NCI-H1930 (cell line): Measurements from ENCODE around the gene ALDH1A2.
"Not testable (repeated sequence)": the region's sequence is repeated elsewhere in the genome, so short reads cannot be mapped to it uniquely, and the experiment has no call there.

Source experiments
- DNase-seq, 2 experiments: peaks; one replicate each; lab custom pipeline; 2025; lab: John Stamatoyannopoulos, UW

Gene ALDH1A2

DNA sequence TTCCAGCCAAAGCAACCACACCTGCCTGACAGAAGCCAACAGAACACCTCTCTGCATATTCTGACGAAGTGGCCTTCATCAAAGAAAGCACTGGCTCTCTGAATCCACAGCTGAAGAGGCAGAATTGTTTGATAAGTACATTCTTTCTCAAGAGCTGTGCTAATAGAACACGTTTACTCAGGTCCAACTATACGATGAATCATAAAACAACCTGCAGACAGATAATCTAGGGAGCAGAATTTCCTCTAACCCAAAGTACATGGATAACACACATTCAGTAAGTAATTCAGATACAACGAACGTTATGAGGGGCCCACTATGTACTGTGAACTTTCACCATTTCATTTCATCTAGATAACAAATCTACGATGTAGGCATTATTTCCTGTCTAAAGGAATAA lies 25.4 kb downstream of the ALDH1A2 start:
- no peak for DNase-seq

DNA sequence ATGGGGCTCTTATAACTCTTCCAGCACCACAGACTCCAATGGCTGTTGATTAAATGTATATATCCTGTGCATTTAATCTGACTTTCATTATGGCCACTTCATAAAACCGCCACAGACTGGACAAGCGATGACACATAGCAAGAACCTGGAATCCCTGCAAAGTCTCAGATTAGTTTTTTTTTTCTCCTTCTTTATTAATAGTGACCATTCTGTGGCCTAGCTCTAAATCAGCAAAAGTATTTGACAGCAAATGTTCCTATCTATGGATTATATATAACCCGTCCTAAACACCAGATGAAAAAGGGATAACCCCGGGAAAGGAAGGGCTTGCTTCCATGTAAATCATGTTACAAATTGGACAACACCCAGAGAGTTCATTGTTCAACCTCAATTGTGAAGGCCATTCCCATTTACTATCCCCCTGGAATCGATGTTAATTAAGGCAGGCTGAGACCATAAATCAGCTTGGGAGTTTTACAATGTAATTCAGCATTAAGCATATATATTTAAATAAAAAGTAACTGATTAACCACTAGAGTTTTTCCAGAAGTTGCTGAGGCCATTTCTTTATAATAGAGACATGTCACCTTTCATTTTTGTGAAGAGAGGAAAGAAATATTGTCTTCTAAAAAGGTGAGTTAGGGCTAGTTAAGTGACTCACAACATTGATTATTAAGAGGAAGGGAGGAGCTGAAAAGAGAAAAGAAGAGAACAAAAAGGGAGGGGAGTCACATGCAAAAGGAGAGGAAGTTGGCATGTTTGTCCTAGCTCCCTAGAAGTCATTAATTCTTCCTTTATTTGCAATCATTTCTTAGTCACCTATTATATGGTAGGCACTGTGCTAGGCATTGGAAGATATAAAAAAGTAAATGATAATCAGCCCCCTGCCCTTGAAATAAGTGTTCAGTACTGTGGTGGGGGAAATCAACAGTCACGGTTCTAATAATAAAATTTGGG lies 26.2 kb downstream of the ALDH1A2 start:
- no peak for DNase-seq

DNA sequence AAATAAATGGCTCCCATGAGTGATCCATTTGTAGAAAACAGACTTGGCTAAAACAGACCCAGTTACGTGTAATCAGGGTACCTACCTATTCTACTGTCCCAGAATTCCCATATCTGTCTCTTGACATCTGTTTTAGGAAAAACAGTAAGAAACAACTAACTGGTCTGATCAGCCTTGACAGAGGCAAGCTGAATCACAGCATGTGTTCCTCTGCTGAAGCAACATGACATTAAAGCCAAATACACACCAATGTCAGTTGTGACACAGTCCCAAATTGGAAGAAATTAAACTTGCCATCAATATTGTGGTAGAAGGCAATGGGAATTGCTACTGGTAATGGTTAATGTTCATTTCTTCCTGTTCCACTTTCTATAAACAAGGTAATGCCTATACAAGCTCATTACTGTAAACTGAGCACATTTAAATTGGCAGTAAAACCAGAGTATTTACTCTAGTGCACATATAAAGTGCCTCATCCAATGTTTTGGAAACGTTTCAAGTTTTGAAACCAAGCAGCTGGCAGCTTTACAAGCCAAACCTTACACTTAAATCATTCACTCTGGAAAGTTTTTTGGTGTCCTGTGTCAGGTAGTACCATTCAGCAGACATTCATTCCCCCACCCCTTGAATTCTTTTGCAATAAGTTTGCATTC lies 27.0 kb downstream of the ALDH1A2 start:
- DNase-seq, result no peak

DNA sequence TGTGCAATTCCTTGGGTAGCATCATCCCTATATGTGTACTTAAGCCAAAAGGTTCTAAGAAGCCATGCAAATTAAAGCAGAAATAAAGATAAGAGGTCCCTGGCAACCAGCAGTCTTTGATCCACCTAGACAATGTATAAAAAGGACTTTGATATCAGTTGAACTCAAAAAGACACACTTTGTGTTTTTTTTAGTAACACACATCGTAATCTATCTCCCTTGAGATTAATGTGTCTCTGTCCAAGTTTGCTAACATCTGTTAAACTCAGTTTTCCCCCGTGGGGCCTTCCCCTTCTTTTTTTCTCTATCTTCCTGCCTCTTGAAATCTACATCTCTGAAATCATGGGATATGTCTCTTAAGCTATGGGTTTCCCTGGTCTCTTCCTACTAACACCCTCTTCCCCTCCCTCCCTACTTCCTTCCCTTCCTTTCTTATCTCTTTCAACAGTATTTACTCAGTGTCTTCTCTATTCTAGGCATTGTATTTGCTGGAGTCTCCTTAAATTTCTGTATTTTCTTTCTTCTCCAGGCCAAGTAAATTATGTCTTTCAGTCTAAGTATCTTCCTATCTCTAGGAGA lies 27.7 kb downstream of the ALDH1A2 start:
- DNase-seq, result no peak

DNA sequence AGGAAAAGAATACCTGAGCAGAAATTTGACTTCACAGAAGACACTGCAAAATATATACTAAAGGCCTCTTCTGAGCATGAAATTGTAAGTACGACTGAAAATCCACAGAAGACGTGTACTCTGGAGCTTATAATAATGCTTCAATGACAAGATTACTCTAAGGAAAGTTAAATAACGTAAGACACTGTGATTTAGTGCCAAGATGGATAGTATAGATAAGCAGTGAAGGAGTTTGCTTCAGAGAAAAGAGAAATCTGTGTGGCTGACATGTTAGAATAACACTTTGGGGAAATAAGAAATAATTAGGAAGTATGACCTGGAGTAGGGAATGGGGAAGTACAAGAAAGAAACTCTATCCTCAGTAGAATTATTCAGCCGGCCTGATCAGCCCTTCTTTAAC lies 28.9 kb downstream of the ALDH1A2 start:
- no peak for DNase-seq

DNA sequence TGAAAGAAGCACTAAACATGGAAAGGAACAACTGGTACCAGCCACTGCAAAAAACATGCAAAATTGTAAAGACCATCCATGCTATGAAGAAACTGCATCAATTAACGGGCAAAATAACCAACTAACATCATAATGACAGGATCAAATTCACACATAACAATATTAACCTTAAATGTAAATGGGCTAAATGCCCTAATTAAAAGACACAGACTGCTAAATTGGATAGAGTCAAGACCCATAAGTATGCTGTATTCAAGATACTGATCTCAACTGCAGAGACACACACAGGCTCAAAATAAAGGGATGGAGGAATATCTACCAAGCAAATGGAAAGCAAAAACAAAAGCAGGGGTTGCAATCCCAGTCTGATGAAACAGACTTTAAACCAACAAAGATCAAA lies 37.1 kb downstream of the ALDH1A2 start:
- not testable (repeated sequence) for DNase-seq

DNA sequence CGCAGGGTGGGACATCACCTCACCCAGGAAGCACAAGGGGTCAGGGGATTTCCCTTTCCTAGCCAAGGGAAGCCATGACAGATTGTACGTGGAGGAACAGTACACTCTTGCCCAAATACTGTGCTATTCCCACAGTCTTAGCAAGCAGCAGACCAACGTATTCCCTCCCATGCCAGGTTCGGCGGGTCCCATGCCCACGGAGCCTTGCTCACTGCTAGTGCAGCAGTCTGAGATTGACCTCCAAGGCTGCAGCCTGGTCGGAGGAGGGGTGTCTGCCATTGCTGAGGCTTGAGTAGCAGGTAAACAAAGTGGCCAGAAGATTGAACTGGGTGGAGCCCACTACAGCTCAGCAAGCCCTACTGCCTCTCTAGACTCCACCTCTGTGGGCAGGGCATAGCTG lies 39.0 kb downstream of the ALDH1A2 start:
- no peak for DNase-seq

DNA sequence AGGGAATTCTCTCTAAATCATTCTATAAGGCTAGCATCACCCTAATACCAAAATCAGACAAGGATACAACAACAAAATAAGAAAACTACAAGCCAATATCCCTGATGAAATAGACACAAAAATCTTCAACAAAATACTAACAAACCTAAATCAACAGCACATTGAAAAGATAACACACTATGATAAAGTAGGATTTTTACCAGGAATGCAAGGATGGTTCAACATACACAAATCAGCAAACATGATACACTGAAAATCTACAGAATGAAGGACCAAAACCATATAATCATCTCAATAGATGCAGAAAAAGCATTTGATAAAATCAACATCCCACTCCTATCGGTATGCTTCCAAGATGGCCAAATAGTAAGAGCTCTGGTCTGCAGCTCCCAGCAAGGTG lies 39.5 kb downstream of the ALDH1A2 start:
- no peak for DNase-seq

DNA sequence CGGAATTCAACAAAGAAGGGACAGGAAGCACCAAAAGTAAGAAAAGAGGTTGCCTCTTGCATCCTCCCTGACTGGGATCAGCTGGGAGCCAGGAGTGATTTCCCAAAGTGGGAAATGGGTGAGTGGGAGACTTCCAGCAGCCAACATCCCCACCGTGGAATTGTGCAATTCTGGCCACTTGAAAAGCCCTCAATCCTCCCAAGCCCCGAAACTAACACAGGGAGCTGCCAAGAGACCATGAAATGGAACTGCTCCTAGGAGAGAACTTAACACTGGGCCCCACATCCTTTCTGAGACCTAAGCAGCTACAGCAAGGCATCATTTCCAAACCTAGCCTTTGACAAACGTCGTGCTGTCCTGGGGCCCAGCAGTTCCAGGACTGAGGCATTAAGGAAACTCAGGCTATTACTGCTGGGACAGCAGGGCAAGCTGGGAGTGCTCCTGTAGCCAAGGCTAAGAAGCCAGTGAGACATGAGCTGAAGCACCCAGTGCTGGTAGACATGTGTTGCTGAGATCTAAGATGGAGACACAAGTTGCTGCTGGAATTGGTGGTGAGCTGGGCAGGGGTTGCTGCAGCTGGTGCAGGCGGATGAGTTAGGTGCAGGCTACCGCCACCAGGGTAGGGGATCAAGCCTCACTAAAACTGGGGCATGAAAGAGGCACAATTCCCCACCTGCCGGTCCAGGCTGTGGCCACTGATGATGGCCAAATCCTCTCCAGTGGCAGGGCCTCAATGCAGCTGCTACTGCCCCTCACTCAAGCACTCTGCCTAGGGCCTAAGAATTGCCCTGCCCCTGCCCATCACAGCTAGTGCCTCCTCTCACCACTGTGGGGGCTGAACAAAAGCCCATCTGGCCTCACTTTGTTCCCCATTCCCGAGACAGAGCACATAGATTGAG lies 43.9 kb downstream of the ALDH1A2 start:
- no peak for DNase-seq

DNA sequence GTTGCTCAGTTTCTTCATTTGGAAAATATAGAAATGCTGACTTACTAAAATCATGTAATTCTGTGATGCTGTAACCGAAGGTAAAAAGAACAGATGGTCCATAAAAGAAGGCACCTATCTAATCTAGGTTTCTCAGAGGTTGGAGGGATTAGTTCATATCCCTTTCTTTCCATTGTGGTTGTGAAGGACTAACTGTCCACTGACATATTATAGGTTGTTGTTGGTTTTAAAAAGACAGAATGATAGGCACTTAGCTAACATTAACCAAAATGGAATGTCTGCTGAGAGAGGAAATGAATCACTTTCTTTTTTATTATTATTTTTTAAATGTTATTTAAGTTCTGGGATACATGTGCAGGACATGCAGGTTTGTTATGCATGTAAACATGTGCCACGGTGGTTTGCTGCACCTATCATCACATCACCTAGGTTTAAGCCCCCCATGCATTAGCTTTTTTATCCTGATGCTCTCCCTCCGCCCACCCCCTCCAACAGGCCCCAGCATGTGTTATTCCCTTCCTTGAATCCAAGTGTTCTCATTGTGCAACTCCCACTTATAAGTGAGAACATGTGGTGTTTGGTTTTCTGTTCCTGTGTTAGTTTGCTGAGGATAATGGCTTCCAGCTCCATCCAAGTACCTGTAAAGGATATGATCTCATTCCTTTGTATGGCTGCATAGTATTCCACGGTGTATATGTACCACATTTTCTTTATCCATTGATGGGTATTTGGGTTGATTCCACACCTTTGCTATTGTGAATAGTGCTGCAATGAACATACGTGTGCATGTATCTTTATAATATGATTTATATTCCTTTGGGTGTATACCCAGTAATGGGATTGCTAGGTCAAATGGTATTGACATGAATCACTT lies 45.8 kb downstream of the ALDH1A2 start:
- no peak for DNase-seq

DNA sequence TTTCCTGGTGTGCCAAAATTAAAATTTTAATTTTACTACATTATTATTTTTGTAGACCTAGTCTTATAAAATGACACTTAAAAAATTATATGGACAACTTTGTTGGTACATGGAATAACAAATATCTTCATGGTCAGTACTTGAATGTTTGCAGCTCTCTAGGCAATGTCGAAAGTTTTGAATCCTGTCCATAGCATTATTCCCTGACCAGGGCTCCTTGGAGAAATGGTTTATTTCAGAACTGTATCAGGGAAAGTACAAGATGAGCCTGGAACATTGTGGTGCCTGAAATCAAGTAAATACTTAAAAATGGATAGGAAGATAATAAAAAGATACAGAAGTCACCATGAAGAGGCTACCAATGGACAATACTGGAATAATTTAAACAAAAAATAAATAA lies 47.6 kb downstream of the ALDH1A2 start:
- DNase-seq, result no peak

DNA sequence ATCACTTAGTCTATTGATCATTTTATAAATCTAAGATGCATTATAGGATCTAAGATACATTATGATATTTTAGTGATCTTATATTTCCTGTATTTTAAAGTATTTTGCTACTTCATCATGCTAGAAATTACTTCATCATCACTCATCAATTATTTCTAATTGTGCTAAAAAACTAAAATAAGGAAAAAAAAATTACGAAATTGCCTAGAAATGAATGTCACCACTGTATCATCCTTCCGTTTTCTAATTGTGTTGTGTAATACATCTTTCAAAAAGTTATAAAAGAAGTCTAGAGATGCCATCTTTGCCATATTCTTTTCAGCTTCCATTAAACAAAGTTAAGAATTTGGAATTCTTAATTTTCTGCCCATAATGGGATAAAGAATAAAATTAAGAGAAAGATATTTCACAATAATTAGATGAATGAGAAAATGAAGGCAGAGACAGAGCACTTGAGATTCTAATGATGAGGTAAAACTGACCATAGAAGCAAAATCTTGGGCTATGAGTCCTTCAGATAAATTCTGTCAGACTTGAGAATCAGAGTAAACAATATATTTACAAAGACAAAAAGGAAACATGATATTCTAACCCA lies 48.8 kb downstream of the ALDH1A2 start:
- DNase-seq, result no peak

DNA sequence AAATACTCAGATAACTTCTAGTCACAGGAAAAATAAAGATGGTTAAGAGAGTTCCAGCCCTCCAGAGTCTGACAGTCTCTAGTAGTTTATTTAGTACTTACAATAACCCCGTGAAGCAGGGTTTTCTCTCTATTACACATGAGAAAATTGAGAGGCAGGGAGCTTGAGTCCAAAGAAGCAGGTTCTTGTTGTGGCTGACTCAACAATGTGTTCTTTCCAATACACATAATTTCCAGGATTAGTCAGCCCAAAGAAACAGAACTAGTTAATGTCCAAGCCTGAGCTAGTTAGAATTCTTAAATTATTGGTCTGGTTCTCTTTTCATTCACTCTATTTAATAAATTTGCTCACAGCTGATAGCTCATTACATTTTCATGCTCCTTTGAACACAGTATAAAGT lies 49.9 kb downstream of the ALDH1A2 start:
- no peak for DNase-seq

DNA sequence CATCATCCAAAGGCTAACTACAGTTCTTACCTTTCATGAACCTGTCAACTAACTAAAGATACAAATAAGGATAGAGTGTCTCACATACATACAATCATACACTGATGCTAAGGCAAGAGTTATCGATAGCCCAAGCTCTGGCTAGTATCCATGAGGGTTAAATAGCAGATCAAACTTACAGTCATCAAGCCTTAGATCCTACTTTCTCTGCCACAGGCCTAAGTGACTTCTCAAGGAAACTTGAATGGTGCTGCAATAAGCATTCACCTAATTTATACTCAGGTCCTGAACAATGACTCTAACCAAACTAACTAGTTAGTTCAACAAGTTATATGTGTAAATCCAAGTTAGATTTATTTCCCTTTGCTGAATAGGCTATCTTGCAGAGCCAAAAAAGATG lies 51.0 kb downstream of the ALDH1A2 start:
- DNase-seq, result no peak

DNA sequence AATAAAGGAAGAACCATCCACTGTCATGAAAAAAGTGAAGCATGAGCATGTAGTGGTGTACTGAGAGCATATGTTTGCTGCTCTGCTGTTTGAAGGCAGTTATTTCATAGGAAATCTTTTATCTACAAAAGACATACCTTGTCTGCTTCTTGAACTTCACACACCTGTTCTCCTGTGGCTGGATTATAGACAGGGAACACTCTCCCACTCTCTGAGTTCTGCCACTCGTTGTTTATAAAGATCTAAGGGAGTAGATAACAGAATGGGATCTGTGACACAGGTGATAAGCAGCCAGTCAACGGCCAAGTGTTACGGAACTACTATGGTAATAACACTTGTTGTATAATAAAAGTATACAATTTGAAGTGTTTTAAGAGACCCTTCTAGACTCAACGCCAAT lies 51.5 kb downstream of the ALDH1A2 start:
- DNase-seq, result no peak

DNA sequence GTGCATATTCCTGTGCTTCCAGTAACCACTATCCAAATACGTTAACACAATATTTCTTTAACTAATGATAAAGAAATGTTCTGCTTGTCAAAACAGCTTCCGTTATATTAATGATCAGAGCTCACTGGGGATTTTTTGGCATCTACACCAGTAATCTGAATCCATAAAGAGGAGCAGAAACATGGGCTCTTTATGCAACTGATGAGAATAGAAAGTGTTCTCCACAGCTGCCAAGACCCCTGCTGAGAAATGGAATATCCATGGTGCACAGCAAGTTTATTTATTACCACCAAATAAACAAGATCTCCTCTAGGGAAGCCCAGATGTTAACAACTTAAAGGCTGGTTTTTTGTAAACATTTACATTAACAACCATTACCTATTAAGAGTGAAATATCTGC lies 54.5 kb downstream of the ALDH1A2 start:
- DNase-seq, result no peak

DNA sequence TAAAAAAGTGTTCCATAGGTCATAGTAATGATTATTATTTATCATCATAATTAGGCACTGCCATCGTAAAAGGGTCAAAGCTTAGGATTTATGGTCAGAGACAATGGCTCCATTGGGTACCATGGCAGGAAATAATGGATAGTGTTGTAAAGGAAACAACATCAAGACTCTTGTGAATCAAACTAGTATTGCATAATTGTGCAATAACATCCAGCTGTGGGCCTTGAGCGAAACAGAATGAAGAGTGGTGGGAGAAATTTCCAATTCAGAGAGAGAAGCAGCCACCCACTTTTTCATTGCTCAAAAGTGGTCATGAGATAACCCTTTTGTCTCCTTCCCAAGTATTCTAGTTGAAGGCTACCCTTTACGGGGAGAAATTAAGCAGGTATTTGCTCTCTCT lies 61.7 kb downstream of the ALDH1A2 start:
- DNase-seq, result no peak

DNA sequence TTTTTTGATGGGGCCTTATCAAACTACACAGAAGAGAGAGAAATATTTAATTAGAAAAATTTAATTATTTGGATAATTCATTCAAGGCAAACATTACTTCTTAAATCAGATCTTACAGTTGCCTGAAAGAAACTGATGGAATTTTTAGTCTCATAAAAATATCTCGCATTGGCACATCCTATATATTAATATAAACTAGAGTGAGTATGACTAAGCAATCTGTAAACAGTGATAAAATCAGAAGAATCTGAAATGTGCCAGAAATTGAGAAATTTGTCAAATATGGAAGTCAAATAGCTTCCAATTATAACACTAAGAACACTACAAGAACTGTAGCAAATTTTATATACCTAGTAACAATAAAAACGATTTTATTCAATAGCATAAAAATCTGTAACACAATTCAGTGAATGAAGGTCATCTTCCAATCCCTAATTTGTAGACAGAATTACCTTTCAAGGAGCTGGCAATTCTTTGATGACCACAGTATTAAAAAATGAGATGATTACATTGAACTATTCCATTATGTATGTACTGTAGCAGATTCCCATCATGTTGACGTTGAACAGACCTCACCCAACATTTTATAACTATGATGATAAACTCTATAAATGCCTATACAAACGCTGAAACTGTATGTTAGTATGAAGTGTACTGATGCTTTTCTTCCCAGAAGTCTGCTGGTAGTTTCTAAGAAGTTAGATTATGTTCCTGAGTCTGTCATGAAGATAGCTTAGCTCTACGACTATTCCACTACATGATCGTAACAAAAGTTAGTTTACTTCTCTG lies 63.0 kb downstream of the ALDH1A2 start:
- no peak for DNase-seq

DNA sequence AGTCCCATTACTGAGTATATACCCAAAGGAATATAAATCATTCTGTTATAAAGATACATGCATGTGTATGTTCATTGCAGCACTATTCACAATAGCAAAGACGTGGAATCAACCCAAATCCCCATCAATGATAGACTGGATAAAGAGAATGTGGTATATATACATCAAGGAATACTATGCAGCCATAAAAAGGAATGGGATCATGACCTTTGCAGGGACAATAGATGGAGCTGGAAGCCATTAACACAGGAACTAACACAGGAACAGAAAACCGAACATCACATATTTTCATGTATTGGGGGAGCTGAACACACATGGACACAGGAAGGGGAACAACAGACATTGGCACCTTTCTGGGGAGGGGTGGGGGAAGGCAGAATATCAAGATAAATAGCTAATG lies 65.8 kb downstream of the ALDH1A2 start:
- not testable (repeated sequence) for DNase-seq

DNA sequence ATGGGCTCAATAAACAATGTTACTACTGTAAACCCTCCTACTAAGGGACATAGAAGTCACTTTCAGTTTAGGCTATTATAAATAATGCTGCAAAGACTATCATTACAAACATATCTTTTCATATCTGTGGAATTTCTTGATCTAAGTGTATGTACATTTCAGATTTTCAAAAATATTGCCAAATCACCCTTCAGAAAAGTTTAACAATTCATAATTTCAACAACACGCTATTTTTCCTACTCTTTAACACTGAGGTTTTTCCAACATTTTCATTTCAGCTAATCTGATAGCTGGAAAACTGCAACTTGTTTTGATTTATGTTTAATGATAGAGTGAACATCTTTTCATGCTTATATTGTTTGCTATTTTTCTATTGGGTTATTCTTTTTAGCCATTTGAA lies 69.0 kb downstream of the ALDH1A2 start:
- no peak for DNase-seq
